DMS53 treated with DMSO at 0.1 percent for 48 hours (cell line): ENCODE measurements around the gene LIN52.

ENCODE experiments used
- DNase-seq: peaks from one replicate; lab custom pipeline; 2025; ENCODE audit not compliant: unreplicated experiment; lab: John Stamatoyannopoulos, UW

LIN52 gene

GRCh38 chr14:74190927-74191575 lies 106.3 kb downstream of the LIN52 start:
- no peak for DNase-seq

DNA sequence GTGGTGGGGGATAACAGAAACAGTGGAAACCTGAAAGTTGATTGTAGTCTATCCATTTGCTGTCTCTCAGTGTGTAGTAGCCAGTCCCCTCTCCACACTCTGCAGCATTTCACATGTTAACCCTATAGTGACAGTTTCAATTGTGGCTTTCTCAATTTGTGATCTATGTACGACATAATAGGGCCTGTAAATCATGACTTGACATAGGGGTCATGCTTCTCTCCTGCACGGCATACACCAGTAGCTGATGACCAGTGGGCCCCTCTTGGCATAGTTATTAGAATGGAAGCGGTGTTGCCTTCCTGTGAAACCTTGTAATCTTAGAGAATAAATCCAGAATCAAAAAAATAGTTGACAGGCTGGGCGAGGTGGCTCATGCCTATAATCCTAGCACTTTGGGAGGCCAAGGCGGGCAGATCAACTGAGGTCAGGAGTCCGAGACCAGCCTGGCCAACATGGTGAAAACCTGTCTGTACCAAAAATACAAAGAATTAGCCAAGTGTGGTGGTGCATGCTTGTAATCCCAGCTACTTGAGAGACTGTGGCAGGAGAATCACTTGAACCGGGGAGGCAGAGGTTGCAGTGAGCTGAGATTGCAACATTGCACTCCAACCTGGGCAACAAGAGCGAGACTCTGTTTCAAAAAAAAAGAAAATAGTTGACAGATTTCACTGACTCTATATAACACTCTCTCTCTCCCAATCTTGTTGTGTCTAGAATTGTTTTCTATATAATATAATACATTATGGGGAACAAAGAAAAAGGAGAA lies 109.9 kb downstream of the LIN52 start:
- no peak for DNase-seq

GRCh38 chr14:74195623-74196022 lies 110.9 kb downstream of the LIN52 start:
- DNase-seq: no peak

DNA sequence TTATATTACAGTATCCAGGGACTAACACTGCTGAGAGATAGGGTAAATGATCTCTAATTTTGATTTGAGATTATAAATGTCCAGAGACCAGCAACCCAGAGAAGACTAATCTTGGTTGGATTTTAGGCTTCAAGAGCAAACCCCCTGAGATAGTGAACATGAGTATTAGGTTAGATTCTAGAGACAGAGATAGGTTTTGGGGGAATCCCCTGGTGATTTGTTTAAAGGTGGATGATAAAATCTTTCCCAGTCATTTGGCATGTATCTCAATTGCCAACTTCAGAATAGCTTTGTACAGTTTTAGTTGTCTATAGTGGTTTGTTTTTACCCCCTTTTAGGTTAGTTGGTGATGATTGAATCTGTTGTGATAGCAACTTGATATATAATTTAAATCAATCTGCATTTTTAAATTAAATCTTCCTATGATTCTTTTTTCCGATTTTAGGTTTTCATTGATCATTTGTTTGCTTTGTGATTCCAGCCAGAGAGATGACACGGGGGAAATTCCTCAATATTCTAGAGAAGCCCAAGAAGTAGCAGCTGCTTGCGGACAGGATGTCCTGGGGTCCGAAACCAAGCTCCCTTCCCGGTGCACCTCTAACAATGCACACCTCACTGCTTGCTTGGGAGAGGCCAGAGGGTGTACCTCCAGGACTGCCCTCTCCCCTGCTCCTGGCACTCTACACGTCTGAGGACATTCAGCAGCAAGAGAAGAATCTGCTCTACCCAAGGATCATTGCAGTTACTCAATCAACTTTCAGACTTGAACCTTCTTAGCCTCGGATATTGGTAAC lies 113.9 kb downstream of the LIN52 start:
- no peak for DNase-seq

DNA sequence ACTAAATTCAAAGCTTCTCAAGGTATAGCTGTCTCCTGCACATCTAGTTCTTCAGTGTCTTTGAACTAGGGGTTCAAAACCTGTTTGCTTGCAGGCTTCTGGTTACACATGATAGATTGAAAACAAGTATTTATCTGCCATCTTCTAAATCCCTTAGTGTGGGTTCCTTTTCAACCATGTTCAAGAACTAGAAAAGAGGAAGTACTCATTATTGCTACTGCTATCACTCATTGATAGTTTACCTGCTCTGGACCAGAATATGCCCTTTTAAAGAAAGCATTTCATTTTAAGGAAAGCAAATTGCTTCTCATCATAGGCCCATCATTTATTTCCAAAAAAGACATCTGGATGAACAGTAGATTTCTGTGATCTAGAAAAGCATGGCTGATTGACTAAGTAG lies 117.4 kb downstream of the LIN52 start:
- no peak for DNase-seq

DNA sequence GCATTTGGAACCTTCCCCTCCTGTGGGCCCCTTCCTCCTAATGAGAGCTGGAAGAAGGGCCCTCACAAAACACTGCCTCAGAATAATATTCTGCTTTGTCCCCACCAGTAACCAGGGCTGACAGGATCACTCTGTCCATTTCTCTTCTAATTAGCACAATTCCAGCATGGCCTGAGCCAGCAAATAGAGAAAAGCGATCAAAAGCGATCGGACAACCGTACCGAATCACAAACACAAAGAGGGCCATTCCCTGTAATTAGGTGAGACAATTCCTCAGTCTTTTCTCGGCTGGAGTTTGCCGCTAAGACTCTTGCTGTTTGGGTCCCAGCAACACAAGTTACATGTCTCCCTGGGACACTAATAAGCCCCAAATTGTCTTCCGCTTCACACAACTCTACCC lies 118.9 kb downstream of the LIN52 start:
- DNase-seq: no peak

DNA sequence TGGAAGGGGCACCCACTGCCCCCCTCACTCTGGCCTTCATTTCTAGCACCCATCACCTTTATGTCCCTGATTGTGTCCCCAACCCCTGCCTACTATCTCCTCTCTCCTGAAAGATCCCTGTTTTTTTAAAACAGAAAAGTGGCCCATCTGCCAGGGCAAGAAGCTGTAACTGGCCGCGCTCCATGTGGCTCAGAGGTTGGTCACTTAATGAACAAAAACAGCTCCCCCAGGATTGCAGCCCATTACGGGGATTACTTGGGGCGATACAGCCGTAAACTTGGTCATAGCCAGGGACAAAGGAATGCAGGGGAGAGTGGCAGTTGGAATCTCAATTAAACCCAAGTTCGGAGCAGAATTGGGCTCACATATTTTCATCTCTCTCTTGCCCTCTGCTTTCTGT lies 119.7 kb downstream of the LIN52 start:
- no peak for DNase-seq

- no peak for DNase-seq
Observed at GRCh38 chr14:74205882-74206281, 121.1 kb downstream of the LIN52 start.

DNA sequence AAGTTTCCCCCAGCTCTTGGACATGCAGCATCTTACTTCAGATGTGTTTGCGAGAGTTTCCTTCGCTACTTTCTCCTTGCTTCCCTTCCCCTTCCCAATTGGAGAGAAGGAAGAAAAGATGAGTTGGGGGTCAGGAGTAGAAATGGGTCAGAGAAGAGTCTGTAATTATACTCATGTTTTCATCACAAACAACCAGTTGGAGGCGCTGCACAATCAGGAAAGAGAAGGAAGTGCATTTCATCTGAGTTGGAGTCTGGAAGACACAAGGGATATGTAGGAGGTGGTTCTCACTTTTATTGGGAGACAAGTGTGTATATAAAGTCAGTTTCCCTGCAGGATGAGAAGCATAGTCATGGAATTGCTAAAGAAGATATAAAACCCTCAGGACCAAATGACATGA lies 123.2 kb downstream of the LIN52 start:
- DNase-seq: no peak

GRCh38 chr14:74208642-74209041 lies 123.9 kb downstream of the LIN52 start:
- DNase-seq: no peak

- DNase-seq: no peak
Observed at GRCh38 chr14:74211945-74212580, 127.3 kb downstream of the LIN52 start.

- no peak for DNase-seq
Observed at GRCh38 chr14:74213907-74214803, 129.4 kb downstream of the LIN52 start.

DNA sequence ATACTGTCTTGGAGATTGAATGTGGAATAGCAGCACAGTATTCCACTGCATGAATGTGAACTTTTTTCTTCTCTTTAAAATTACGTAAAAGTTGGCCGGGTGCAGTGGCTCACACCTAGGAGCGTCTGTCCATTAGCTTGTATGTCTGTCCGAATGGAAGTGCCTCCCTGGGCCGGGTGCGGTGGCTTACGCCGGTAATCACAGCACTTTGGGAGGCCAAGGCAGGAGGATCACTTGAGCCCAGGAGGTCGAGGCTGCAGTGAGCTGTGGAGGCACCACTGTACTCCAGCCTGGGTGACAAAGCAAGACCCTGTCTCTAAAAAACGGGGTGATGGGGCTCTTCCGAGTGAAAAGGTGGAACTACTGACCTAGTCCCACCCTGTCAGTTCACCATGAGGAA lies 131.9 kb downstream of the LIN52 start:
- DNase-seq: no peak

GRCh38 chr14:74217672-74218448 lies 133.1 kb downstream of the LIN52 start:
- DNase-seq: peak; percentile 46

GRCh38 chr14:74218462-74218861 lies 133.7 kb downstream of the LIN52 start:
- no peak for DNase-seq

DNA sequence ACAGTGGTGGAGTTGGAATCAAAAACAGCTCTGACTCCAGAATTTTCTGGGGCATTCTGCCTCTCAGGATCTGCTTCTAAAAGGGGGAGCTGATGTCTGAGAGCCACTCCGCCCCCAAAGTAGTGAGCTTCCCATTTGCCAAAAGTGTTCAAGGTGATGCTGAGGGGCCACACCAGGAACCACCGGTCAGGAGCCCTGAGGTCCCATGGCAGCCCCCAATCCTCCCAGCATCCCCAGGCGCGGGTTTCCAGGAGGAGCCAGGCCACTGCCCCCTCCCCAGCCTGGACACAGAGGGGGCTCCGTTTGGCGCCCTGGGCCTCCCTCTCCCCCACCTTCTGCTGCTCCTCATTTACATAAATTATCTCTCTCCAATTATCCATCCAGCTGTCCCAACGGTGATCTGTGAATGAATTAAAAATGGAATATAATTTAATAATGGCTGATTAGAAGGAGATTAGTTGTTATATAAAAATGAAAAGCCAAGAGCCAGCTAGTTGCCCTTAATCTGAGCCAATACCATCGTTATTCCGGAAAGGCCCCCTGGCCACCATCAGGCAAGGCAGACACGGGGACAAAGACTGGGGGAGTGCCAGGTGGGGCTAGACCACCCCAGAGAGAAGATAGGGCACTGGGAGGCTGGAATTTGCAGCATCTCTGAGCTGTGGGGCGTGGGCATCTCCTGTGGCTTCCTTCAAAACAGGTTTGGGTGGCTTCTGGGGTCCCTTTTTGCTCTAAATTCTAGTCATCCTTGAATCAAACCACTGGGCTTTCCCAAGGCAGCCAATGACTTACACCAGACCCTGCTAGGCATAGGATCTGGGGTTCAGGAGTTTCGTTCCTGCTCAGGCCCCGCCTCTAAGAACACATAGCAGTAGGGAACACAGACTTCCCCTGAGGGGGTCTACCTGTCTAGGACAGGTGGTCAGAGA lies 134.8 kb downstream of the LIN52 start:
- DNase-seq: no peak

DNA sequence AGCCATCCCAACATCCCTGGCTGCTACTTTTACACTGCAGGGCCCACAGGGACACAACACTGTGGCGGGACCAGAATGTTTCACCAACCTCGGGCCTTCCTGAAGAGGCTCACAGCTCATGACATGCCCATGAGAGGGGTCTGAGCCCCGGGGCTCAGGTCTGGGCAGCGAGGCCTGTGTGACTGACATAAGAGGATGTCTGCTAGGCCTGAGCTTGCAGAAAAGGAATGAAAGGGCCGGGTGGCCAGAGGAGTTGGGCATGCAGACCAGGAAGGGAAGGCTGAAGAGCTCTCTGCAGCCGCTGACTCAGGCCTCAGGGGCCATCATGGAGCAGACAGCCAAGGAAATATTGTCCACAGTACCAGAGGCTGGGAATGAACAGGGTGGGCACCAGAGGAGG lies 136.2 kb downstream of the LIN52 start:
- no peak for DNase-seq

- no peak for DNase-seq
Observed at GRCh38 chr14:74221741-74222140, 137.0 kb downstream of the LIN52 start.

DNA sequence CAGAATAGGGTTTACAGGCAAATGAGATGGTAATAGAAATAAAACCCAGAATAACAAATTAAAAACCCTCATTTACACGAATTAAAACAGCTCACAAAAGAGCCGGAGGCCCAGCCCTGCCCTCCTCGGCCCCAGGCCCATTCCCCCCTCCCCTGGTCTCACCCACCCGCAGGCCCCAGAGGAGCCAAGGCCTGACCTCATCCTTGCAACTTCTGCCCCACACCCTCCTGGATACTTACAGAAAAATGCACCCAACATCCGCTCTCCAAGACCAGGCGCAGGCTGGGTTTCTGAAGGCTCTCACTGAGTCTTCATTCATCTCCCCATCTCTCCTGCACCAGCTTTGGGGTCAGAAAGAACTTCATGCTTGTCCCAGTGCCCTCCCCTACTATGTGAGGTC lies 138.3 kb downstream of the LIN52 start:
- DNase-seq: no peak
